HCT116 (cell line): ENCODE results near the gene ZNRF3.

Source experiments
- CTCF ChIP-seq, 3 experiments: fragments of 200-600 bp in 1 of 3; sonication (generic) in 1 of 3; IDR thresholded peaks in 2 of 3; conservative IDR thresholded peaks in 1 of 3; 2 replicates each; pipeline ENCODE4 v1.5.1; 2012 to 2017; ENCODE audit warnings: low read depth in 2 of 3, low read length in 2 of 3, antibody characterized with exemption in 1 of 3, borderline replicate concordance in 1 of 3, control low read depth in 1 of 3, mild to moderate bottlenecking in 1 of 3, mixed read lengths in 1 of 3, mixed run types in 1 of 3, moderate library complexity in 1 of 3; ENCODE audit not compliant: insufficient read depth in 1 of 3
- EZH2 ChIP-seq: fragments of 200-600 bp; sonication (generic); IDR thresholded peaks from 2 replicates; pipeline ENCODE4 v1.6.1; 2017; ENCODE audit warnings: antibody characterized with exemption, mixed run types
- MAX ChIP-seq: IDR thresholded peaks from 2 replicates; pipeline ENCODE4 v1.6.1; 2012
- POLR2AphosphoS5 ChIP-seq: IDR thresholded peaks from 2 replicates; pipeline ENCODE4 v1.6.1; 2011; ENCODE audit warnings: mild to moderate bottlenecking, low read depth, low read length, moderate library complexity
- SP1 ChIP-seq: IDR thresholded peaks from 2 replicates; pipeline ENCODE4 v1.6.1; 2012; ENCODE audit warnings: low read depth

DNA sequence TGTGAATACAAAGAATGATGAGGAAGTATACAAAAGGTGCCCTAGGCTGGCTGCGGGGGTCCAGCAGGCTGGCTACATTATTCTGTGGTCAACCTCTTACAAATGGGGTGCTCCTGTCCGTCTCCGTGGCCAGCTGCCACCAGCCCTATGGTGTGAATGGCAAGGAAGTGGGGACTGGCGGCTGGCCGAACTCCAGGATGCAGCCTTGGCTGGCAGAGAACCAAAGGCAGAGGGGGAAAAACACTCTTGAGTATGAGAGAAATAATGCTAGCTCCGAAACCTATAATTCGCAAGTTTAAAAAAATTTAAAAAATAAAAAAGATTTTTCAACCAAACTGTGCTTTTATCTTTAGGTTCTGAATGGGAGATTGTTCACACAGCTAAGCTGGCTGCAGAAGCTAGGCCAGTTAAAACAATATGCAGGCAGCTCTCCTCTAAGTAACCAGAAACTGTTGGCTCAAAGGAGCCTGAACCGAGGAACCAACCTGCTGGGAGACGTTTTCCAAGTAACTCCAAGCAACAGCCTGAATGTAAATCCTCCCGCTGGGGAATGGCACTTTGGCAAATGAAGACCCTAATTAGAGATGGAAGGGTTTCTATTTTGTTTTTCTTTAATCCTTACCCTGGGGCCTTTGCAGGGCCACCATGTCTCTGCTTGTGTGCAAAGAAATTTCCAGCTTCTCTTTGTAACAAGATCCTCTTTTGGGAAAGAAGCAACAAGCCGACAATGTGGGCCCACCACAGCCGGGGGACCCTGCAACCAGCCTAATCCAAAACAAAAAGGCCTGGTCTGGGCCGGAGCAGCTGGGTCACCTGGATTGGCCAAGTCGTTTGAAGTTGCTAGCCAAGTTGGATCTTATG is 128.1 kb downstream of the ZNRF3 start:
- TF ChIP-seq CTCF (IDR thresholded peaks at IDR 0.05 in 2 of 3, conservative IDR thresholded peaks at IDR 0.05 in 1 of 3; ENCODE audit: borderline replicate concordance in 1 of 3, insufficient read depth in 1 of 3, low read depth in 2 of 3, low read length in 2 of 3) (no peak), EZH2 (no peak), POLR2AphosphoS5 (no peak), MAX (no peak), SP1 (no peak)
